ENCODE data around the gene TMEM116.

- TF ChIP-seq CTCF (conservative IDR thresholded peaks at IDR 0.05; ENCODE audit: low read length) (no peak), EZH2phosphoT487 (IDR thresholded peaks at IDR 0.05; ENCODE audit: borderline replicate concordance, low read depth, low read length) (no peak)
Measured at GRCh38 chr12:111932241-111932640, 80.7 kb downstream of the TMEM116 start.

Measured in OCI-LY7 (cell line).